Stimulated activated naive CD8-positive, alpha-beta T cell treated with anti-CD3 and anti-CD28 coated beads, Interleukin-15, Interleukin-2, amounts not matched to agents 100 ng/mL and 50 ng/mL, for 24 hours (primary cell): Measurements from ENCODE around the gene TMEM178B.
"Not testable (repeated sequence)": the region's sequence is repeated elsewhere in the genome, so short reads cannot be mapped to it uniquely, and the experiment has no call there.

Experiments
- H3K27ac Mint-ChIP-seq: one replicate; pipeline ENCODE4 v1.8.0; 2021; ENCODE audit warnings: mild to moderate bottlenecking, mixed read lengths
- H3K27me3 Mint-ChIP-seq: one replicate; pipeline ENCODE4 v1.8.0; 2021; ENCODE audit warnings: mixed read lengths
- H3K36me3 Mint-ChIP-seq: one replicate; pipeline ENCODE4 v1.8.0; 2021; ENCODE audit warnings: low read depth, mixed read lengths
- H3K4me1 Mint-ChIP-seq: one replicate; pipeline ENCODE4 v1.8.0; 2021; ENCODE audit warnings: low read depth, mixed read lengths
- H3K4me3 Mint-ChIP-seq: one replicate; pipeline ENCODE4 v1.8.0; 2021; ENCODE audit warnings: mild to moderate bottlenecking, mixed read lengths
- H3K9me3 Mint-ChIP-seq: one replicate; pipeline ENCODE4 v1.8.0; 2021; ENCODE audit warnings: mixed read lengths

Gene TMEM178B

DNA sequence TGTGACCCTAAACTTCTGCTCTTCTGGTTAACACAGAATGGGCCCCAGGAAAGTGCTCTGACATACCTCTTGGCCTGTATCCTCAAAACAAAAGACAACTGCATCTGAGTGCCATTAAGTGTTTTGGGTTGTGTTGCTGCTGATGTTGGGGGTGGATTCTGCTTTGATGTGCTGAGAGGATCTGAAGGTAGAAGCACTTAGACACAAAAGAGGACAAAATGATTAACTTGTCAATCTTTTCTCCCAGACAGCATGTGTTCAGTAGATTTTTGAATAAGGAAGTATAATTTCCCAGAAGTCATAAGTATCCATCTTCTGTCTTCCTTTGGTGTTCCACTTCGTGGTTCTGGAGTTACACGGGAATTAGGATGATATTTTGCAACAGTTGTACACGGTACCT is 16.1 kb upstream of the TMEM178B start:
- peaks cover 9% of the 10 kb centered on the region for H3K27me3 Mint-ChIP-seq
- peaks cover 15% of the 10 kb centered on the region for H3K4me1 Mint-ChIP-seq
- no peak overlapping the region for H3K27ac Mint-ChIP-seq
- H3K9me3 Mint-ChIP-seq = peaks cover 4% of the 10 kb centered on the region
- no peak overlapping the region for H3K4me3 Mint-ChIP-seq
- no peaks in the 10 kb centered on the region for H3K36me3 Mint-ChIP-seq

GRCh38 chr7:141067856-141068255 is 6.0 kb upstream of the TMEM178B start:
- H3K36me3 Mint-ChIP-seq, H3K9me3 Mint-ChIP-seq, H3K27ac Mint-ChIP-seq, H3K4me3 Mint-ChIP-seq: not testable (repeated sequence)
- peaks cover 46% of the 10 kb centered on the region for H3K27me3 Mint-ChIP-seq
- H3K4me1 Mint-ChIP-seq = peaks cover 15% of the 10 kb centered on the region

DNA sequence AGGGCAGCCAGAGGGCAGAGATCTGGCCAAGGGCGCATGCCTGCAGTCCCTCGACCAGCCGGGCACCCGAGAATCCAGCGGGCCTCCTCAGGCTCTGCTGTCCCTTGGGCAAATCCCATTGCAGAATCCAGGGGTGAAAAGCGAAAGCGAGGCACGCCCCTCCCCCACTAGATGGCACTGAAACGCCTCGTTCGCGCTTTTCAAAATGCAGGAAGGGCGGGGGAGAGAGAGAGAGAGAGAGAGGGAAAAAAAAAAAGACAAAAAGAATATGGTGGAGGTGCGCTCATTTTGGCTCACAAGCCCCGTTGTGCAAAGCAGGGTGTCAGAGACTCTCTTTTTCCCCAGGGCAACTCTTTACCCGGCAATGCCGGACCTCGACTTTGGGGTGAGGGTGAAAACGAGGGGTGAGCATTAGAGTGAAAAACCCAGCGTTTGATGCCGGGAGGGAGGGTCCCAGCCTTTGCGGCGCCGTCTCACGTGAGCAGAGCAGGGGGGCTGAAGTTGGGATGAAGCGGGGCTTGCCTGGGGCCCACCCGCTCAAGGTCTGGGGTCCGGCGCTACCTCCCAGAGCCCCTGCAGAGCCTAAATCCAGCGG is 2.5 kb upstream of the TMEM178B start:
- Mint-ChIP-seq H3K36me3 (no peaks in the 10 kb centered on the region), H3K4me3 (peak overlapping the region; percentile 74), H3K27me3 (peaks cover 46% of the 10 kb centered on the region), H3K27ac (no peak overlapping the region), H3K4me1 (peaks cover 20% of the 10 kb centered on the region), H3K9me3 (no peaks in the 10 kb centered on the region)

- H3K4me3 Mint-ChIP-seq = peak overlapping the region; percentile 74
- no peak overlapping the region for H3K27ac Mint-ChIP-seq
- H3K9me3 Mint-ChIP-seq = no peaks in the 10 kb centered on the region
- H3K36me3 Mint-ChIP-seq = no peaks in the 10 kb centered on the region
- peaks cover 20% of the 10 kb centered on the region for H3K4me1 Mint-ChIP-seq
- peaks cover 46% of the 10 kb centered on the region for H3K27me3 Mint-ChIP-seq
Observed at GRCh38 chr7:141071855-141072547, 1.9 kb upstream of the TMEM178B start.

GRCh38 chr7:141072548-141073172 is 1.2 kb upstream of the TMEM178B start:
- H3K27ac Mint-ChIP-seq = no peak overlapping the region
- H3K4me3 Mint-ChIP-seq = peak overlapping the region; percentile 74
- H3K9me3 Mint-ChIP-seq = no peaks in the 10 kb centered on the region
- H3K4me1 Mint-ChIP-seq = peaks cover 20% of the 10 kb centered on the region
- H3K27me3 Mint-ChIP-seq = peaks cover 46% of the 10 kb centered on the region
- no peaks in the 10 kb centered on the region for H3K36me3 Mint-ChIP-seq

DNA sequence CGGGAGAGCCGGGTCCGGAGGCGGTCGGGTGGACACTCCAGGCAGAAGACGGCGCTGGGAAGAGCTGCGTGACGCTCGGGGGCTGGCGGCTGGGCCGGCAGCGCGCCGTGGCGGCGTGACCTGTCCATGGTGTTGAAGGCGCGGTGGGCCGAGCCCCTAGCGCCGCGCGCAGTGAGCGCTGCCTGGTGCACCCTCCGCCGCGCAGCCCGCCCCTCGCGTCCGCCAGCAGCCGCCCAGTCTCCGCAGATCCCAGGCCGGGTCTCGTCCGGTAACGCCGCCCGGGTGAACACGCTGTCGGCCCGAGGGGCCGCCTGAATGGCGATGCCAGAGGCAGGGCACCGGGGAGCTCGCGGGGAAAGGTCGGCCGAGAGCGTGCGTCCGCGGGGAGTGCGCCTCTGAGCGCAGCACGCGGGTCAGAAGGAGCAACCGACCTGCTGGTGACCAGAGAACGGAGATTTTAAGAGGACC is 657 bp upstream of the TMEM178B start:
- Mint-ChIP-seq H3K9me3 (no peaks in the 10 kb centered on the region), H3K4me1 (peaks cover 20% of the 10 kb centered on the region), H3K4me3 (peak overlapping the region; percentile 74), H3K27ac (no peak overlapping the region), H3K27me3 (peaks cover 41% of the 10 kb centered on the region), H3K36me3 (no peaks in the 10 kb centered on the region)

- Mint-ChIP-seq H3K4me1 (peaks cover 20% of the 10 kb centered on the region), H3K27ac (no peak overlapping the region), H3K9me3 (no peaks in the 10 kb centered on the region), H3K36me3 (no peaks in the 10 kb centered on the region), H3K4me3 (peak overlapping the region; percentile 67), H3K27me3 (peaks cover 31% of the 10 kb centered on the region)
Observed at GRCh38 chr7:141074162-141074991, 513 bp downstream of the TMEM178B start.

DNA sequence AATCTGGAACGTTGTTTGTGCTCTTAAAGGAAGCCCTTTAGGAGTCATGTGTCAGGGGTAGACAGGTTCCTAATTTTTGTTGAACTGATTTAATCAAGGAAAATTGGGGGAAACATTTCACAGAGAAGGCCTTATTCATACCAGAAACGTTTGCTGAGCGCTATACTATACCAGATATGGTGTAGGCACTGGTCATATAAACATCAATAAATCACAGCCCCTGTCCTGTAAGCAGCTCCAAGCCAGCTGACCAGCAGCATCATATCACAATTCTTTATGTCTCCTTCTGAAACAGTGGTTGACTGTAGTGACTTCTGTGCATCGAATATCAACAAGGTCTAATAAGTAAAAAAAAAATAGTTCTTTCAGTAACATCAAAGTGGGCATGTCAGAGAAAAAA is 1.1 kb downstream of the TMEM178B start:
- peaks cover 20% of the 10 kb centered on the region for H3K4me1 Mint-ChIP-seq
- no peaks in the 10 kb centered on the region for H3K9me3 Mint-ChIP-seq
- H3K36me3 Mint-ChIP-seq = no peaks in the 10 kb centered on the region
- H3K4me3 Mint-ChIP-seq = peak overlapping the region; percentile 67
- H3K27ac Mint-ChIP-seq = no peak overlapping the region
- peaks cover 25% of the 10 kb centered on the region for H3K27me3 Mint-ChIP-seq

DNA sequence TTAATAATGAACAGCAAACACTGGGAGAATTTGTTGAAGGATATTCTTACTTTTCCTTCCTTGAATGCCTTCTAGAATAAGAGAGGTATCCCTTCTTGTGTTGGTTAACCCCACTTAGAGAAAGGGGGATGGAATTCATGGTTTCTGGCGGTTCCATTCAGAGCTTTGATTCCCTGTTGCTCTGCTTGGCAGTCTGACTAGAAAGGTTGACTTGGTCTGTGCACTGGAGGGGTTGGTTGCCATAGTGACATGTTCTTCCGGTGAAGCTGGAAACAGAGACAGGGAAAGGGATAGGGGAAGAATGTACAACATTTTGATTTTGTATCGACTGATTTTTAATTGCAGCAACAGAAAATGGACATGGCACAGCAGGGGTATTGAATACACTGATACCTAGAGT is 2.5 kb downstream of the TMEM178B start:
- Mint-ChIP-seq H3K36me3 (no peaks in the 10 kb centered on the region), H3K9me3 (no peaks in the 10 kb centered on the region), H3K4me1 (peaks cover 16% of the 10 kb centered on the region), H3K4me3 (no peak overlapping the region), H3K27me3 (peaks cover 11% of the 10 kb centered on the region), H3K27ac (no peak overlapping the region)

- no peak overlapping the region for H3K27ac Mint-ChIP-seq
- H3K4me3 Mint-ChIP-seq = no peak overlapping the region
- H3K4me1 Mint-ChIP-seq = peaks cover 5% of the 10 kb centered on the region
- no peaks in the 10 kb centered on the region for H3K36me3 Mint-ChIP-seq
- H3K27me3 Mint-ChIP-seq = peaks cover 13% of the 10 kb centered on the region
- H3K9me3 Mint-ChIP-seq = no peaks in the 10 kb centered on the region
Observed at GRCh38 chr7:141079219-141079618, 5.4 kb downstream of the TMEM178B start.

DNA sequence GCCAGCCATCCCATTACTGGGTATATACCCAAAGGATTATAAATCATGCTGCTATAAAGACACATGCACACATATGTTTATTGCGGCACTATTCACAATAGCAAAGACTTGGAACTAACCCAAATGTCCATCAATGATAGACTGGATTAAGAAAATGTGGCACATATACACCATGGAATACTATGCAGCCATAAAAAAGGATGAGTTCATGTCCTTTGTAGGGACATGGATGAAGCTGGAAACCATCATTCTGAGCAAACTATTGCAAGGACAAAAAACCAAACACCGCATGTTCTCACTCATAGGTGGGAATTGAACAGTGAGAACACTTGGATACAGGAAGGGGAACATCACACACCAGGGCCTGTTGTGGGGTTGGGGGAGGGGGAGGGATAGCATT is 15.6 kb downstream of the TMEM178B start:
- H3K36me3 Mint-ChIP-seq, H3K4me1 Mint-ChIP-seq, H3K27ac Mint-ChIP-seq, H3K9me3 Mint-ChIP-seq, H3K4me3 Mint-ChIP-seq: not testable (repeated sequence)
- H3K27me3 Mint-ChIP-seq = peaks cover 20% of the 10 kb centered on the region

- Mint-ChIP-seq H3K4me3 (no peak overlapping the region), H3K9me3 (no peaks in the 10 kb centered on the region), H3K27me3 (peaks cover 5% of the 10 kb centered on the region)
Observed at GRCh38 chr7:141094336-141095070, 20.6 kb downstream of the TMEM178B start.

DNA sequence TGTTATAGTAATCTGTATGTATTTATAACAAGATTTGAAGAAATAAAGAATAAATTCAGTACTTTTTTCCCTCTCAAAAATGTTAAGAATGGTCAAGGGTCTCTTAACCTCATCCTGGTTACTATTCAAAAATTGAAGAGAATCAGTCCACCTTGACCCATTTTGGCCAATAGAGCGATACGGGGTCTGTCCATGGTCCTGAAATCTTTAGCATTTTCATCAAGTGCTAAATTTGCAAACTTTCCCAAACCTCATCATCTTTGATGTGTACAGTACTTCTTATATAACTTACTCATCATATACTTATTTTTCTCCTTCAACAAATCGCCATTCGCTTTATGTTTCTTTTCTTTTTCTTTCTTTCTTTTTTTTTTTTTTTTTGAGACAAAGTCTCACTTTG is 23.6 kb downstream of the TMEM178B start:
- Mint-ChIP-seq H3K4me1 (no peaks in the 10 kb centered on the region), H3K36me3 (no peaks in the 10 kb centered on the region), H3K27me3 (peaks cover 5% of the 10 kb centered on the region), H3K27ac (no peak overlapping the region), H3K4me3 (no peak overlapping the region), H3K9me3 (no peaks in the 10 kb centered on the region)

More at GRCh38 chr7:141094336-141095070, 20.6 kb downstream of the TMEM178B start:
- Mint-ChIP-seq H3K36me3 (no peaks in the 10 kb centered on the region), H3K27ac (no peak overlapping the region), H3K4me1 (no peaks in the 10 kb centered on the region)

GRCh38 chr7:141102436-141102835 is 28.6 kb downstream of the TMEM178B start:
- H3K4me3 Mint-ChIP-seq = no peak overlapping the region
- no peaks in the 10 kb centered on the region for H3K36me3 Mint-ChIP-seq
- no peaks in the 10 kb centered on the region for H3K4me1 Mint-ChIP-seq
- H3K27me3 Mint-ChIP-seq = peaks cover 13% of the 10 kb centered on the region
- no peak overlapping the region for H3K27ac Mint-ChIP-seq
- H3K9me3 Mint-ChIP-seq = no peaks in the 10 kb centered on the region
